Measurements from ENCODE around the gene TTBK1.
"Not testable (repeated sequence)": the region's sequence is repeated elsewhere in the genome, so short reads cannot be mapped to it uniquely, and the experiment has no call there.

TTBK1 gene

DNA sequence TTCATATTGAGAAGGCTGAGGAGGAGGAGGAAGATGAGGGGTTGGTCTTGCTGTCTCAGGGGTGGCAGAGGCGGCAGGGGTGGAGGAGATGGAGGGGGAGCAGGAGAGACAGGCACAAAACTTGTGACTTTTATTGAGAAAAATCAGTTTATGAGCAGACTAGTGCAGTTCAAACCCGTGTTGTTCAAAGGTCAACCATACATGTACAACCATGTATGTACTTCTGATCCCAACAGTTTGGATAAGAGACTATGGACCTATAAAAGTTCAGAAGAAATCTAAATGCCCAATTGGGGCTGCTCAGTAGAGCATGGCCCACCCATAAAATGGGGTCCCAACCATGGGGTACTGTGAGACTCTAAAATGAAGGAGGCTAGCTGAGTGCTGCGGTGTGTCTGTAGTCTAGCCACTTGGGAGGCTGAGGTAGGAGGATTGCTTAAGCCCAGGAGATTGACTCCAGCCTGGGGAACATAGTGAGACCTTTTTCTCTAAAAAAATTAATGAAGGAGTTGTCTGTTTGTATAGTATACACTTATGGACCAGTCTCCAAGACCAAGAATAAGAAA is 47.1 kb downstream of the TTBK1 start:
- no peak for DNase-seq

DNA sequence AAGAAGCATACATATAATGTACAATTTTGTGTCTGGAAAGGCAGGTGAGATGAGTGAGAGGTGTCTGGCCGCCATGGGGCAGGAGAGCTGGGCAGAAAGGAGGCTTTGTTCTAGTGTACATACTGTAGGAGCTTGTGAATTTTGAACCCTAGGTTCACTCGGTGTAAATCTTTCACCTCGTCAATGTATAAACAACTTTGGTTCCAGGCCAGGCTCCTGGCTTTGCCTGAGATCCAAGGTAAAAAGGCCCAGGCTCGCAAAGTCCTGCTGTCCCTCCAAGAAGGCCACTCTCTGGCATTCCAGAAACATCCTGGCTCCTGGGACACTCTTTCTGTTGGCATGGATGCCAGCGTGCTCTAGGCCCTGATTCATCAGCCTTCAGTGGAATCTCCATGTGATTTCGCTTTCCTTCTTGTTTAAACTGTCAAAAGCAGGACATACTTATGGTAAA is 47.6 kb downstream of the TTBK1 start:
- no peak for DNase-seq

DNA sequence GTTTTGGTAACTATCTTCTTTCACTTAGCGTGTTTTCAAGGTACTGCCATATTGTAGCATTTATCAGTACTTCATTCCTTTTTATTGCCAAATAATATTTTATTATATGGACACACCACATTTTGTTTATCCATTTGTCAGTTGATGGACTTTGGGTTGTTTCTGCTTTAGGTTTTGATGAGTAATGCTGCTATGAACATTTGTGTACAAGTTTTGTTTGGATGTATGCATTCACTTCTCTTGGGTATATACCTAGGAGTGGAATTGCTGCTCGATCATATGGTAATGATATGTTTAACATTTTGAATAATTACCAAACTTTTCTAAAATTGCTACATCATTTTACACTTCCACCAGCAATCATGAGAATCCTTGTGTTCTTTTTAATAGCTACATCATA is 48.4 kb downstream of the TTBK1 start:
- no peak for DNase-seq

DNA sequence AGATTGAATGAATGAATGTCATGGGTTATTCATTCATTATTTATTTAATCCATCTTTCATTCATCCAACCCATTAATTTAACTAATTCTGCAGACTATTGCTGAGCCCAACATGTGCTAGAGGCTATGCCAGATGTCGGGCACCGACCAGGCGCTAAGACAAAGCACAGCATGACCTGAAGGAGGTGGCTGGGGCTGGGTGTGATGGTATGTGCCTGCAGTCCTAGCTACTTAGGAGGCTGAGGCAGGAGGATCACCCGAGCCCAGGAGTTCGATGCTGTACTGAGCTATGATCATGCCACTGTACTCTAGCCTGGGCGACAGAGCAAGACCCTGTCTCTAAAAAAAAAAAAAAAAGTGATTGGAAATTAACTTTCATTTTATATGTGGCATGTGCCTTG is 49.1 kb downstream of the TTBK1 start:
- no peak for DNase-seq

DNA sequence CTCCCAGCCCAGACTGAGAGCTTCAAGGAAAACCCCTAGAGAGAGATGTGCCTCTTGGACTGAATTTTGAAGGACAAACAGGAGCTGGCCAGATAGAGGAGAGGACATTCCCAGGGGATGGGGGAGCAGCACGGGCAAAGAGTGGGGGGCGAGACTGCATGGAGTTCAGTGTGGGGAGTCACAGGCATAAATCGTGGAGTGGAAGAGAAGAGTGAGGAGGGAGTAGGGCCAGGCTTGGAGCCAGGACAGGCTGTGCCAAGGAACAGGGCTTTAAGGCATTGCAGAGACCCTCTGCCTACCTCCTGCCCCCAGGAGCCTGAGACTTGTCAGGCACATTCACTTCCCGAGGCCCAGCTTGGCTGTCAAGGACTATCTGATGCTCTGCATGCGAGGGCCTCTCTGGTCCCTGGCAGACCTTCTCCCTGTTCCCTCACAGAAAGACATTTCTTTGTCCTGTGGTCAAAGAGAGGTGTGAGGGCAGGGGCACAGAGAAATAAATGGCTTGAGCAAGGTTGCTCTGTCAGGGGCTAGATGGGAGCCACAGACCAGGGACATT is 49.6 kb downstream of the TTBK1 start:
- no peak for DNase-seq

DNA sequence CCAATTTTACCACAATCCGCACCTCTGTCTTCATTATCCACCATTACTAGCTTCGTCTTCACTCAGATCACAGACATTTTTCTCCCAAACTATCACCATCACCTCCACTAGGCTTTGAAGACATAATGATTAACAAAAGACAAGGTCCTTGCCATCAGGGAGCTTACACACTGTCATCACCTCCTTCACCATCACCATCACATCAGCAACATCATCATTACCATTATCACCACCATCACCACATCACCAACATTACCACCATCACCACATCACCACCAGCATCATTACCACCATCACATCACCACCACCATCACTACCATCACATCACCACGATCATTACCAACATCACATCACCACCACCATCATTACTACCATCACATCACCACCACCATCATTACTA is 50.4 kb downstream of the TTBK1 start:
- no peak for DNase-seq

DNA sequence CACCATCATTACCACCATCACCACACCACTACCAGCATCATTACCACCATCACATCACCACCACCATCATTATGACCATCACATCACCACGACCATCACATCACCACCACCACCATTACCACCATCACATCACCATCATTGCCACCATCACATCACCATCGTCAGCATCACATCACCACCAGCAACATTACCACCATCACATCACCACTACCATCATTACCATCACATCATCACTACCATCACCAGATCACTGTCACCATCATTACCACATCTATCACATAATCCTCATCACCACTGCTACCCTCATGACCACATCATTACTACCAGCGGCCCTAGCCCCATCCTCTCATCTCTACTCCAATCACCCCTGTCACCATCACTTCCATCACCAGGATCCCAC is 51.3 kb downstream of the TTBK1 start:
- DNase-seq: no peak

DNA sequence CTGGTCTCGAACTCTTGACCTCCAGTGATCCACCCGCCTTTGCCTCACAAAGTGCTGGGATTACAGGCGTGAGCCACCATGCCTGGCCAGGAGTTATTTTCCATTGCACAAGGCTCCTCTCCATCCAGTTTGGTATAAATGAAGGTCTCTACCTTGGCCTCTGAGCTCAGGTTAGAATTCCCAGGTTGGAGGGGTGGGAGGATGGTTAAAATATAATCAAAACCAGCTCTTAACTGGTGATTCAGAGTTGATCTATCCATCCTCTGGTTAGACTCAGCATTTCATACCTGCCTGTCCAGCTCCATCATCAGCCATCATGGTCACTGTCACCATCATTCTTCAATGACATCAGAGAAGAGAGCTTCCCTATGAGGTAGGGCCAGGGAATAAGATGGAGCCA is 52.2 kb downstream of the TTBK1 start:
- no peak for DNase-seq

DNA sequence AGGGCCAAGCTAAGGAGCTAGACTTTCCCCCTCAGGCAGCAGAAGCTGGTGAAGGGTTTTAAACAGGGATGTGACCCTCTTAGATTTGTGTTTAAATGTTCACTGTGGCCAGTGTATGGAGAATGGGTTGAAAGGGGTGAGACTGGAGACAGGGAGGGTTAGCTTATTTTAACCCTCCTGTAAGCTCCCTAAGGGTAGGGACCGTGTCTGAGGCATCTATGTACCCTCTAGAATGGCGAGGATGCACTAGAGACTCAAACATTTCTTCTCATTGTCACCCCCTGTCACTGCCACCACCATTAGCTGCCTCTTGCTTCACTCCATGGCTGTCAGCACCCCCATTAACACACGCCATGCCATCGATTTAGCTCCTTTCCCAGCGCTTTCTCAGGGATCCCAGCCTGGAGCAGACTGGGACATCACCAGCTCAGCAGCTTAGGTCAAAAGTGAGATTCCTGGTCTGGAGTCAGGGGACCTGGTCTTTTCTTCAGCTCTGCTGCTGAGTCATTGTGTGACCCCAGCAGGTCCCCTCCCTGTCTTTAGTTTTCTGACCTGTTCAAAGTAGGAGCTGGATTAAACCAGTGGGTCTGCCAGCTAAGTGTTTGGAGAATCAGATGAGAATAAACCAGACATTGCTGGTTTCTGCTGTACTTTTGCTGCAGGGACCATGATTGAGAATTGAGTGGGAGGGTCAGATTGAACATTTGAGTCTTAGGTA is 53.7 kb downstream of the TTBK1 start:
- DNase-seq: no peak

DNA sequence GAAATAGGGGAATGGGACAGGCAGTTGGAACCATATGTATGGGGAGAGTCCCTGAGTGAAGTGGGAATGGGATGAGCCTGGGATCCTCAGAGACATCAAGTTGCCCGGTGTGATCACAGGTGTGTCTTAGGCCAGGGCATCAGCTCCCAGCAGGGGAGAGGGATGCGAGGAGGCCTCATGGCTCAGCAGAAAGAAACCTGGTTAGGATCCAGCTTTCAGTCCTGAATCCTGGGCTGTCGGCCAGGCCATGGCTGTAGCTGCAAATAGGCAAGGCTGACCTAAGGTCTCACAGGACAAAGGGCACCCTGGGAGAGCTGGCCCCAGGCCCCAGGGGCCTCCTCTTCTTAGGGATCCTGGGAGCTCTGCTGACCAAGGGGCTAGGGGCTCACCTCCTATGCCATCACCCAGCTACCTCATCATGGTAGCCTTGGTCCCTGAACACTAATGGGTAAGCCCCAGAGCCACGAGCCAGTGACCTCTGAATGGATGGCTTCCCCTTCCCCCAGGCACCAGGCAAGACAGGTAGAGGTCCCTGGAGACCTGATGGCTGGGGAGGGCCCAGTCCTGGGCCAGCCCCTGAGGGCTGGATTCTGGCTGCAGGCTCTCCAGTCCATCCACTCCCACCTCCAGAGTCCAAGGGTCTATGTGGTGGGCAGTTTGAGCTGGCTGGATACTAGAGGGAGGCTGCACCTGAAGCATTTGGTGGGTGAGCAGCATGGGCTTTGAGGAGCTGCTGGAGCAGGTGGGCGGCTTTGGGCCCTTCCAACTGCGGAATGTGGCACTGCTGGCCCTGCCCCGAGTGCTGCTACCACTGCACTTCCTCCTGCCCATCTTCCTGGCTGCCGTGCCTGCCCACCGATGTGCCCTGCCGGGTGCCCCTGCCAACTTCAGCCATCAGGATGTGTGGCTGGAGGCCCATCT is 54.6 kb downstream of the TTBK1 start, which contains the start of gene SLC22A7:
Gene SLC22A7, plus strand, starts transcription at position 617 of the 921 bp plus-strand sequence. Its CDS starts 99 bp downstream, at position 716.
- no peak for DNase-seq

DNA sequence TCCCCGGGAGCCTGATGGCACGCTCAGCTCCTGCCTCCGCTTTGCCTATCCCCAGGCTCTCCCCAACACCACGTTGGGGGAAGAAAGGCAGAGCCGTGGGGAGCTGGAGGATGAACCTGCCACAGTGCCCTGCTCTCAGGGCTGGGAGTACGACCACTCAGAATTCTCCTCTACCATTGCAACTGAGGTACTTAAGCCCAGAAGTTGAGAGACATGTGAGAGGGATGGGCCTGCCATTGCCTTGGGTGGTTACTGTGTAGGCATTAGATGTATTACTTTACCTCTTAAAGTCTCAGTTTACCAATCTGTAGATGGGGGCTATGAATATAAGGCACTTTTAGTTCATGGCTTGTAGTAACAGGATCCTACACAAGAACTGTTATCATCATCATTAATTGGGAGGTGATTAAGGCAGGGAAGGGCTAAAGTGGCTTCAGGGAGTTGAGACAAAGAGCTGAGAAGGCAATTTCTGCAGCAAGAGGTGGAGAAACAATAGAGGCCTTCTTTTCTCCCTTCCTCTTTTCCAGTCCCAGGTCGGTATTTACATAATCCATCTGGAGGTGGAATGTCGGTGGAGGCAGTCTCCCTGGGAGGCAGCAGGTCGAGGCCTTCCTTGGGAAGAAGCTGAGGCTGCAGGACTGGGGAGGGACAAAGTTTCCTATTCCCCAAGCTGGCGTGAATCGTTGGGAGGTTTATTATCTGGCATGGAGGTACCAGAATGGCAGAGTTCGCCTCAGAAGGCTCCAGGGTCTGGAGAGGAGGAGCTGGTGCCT is 55.5 kb downstream of the TTBK1 start:
- no peak for DNase-seq

DNA sequence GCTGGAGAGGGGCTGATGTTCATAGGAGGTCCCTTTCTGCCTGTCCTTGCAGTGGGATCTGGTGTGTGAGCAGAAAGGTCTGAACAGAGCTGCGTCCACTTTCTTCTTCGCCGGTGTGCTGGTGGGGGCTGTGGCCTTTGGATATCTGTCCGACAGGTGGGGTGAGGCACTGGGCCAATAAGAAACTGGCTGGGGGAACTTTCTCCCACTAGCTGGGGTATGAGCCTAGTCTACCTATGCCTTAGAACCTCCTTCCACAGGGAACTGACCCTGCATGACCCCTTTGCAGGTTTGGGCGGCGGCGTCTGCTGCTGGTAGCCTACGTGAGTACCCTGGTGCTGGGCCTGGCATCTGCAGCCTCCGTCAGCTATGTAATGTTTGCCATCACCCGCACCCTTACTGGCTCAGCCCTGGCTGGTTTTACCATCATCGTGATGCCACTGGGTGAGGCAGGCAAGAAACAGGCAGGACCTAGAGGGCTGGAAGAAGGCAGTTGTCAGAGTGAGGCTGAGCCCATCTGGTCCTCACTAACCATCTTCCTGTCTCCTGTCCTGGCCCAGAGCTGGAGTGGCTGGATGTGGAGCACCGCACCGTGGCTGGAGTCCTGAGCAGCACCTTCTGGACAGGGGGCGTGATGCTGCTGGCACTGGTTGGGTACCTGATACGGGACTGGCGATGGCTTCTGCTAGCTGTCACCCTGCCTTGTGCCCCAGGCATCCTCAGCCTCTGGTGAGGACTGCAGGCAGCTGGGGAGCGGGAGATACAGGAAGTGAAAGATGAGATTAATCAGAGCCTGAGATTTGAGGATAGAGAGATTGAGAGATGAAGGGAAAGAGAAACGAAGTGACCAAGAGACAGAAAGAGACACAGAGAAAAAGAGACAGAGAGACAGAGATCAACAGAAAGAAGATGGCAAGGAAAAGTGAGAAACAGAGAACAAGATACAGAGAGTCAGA is 56.3 kb downstream of the TTBK1 start:
- no peak for DNase-seq

DNA sequence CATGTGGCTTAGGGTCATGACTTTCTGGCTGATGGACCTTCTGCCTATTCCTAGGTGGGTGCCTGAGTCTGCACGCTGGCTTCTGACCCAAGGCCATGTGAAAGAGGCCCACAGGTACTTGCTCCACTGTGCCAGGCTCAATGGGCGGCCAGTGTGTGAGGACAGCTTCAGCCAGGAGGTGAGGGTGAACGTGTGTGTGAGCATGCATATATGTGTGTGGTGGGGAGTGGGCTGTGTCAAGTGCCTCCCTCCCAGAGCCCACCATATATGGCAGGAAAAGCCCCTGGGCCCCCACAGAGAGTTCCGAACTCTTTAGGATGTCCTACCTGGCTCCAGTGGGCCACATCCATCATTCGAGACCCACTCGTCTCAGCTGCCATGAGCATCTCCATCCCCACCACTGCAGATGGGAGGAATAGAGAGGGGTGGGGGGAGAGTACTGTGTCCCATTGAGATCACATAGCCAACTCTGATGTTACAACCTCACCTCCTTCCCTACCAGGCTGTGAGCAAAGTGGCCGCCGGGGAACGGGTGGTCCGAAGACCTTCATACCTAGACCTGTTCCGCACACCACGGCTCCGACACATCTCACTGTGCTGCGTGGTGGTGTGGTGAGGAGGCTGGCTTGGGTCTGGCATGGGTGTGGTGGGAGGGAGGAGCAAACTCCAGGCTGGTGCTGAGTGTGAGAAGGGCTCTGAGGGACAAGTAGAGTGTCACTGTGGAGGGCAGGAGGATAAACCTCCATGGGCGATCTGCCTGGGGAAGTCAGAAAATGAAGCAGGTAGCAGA is 58.0 kb downstream of the TTBK1 start:
- no peak for DNase-seq

DNA sequence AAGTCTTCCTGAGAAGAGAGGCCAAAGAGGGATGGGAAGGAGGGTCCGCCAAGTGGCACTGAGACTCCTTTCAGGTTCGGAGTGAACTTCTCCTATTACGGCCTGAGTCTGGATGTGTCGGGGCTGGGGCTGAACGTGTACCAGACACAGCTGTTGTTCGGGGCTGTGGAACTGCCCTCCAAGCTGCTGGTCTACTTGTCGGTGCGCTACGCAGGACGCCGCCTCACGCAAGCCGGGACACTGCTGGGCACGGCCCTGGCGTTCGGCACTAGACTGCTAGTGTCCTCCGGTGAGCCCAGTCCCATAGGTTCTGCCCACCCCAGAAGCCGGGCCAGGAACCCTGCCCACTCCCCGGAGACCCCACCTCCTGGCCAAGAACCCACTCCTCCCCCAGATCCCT is 58.8 kb downstream of the TTBK1 start:
- no peak for DNase-seq

DNA sequence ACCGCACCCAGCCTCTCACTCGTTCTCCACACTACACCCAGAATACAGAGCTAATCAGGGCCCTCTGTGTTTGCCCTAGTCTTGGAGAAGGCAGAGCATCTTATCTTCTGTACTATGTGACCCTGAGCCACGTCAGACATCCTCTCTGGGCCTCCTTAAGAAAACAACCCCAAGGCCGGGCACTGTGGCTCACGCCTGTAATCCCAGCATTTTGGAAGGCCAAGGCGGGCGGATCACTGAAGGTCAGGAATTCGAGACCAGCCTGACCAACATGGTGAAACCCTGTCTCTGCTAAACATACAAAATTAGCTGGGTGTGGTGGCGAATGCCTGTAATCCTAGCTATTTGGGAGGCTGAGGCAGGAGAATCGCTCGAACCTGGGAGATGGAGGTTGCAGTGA is 59.7 kb downstream of the TTBK1 start:
- not testable (repeated sequence) for DNase-seq

DNA sequence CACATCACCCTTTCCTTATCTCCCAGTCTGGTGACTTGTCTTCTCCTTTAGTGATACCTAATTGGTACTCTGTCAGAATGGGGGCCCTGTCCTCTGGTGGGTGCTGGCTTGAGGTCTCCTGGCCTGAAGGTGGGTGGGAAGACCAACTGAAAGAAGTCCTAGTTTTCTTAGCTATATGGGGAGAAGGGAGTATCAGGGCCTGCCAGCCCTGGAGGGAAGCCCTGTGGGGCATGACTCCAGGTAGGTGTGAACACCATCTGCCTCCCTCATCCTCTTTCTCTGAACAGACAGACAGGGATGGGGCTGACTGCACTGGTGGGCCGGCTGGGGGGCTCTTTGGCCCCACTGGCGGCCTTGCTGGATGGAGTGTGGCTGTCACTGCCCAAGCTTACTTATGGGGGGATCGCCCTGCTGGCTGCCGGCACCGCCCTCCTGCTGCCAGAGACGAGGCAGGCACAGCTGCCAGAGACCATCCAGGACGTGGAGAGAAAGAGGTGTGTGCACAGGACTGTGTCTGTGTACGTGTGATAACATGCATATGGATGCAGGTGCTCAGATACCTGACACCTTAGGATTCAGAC is 60.6 kb downstream of the TTBK1 start:
- DNase-seq: no peak

DNA sequence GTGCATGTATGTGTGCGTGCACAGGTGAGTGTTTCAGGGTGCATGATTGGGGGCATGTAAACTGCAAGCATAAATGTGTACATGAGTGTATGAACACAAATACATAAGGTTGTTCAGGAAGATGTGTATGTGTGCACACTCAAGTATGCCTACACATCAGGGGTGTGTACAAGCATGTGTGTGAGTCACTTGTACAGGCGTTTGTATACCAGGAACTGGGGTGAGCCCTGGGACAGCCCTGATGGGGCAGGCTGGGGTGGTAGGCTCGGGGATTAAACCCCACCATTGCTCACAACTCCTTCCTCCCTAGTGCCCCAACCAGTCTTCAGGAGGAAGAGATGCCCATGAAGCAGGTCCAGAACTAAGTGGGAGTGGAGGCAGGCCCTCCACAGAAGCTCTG is 61.1 kb downstream of the TTBK1 start:
- no peak for DNase-seq

DNA sequence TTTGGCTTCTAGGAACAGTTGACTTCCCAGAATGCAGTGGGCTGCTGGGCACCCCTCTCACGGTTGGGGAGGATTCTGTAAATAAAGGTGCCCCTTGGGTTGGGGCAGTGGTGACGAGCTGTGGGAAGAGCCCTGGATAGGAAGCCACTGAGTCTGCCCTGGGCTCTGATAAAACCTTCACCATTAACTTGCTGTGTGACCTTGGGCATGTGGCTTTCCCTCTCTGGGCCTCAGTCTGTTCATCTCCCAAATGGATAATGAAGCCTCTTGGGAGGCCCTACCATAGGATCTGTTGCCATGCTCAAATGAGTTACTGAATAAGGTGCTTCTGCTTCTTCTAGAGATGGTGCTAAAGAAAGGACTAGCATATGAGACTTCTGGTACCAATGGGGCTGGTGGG is 61.6 kb downstream of the TTBK1 start:
- no peak for DNase-seq

DNA sequence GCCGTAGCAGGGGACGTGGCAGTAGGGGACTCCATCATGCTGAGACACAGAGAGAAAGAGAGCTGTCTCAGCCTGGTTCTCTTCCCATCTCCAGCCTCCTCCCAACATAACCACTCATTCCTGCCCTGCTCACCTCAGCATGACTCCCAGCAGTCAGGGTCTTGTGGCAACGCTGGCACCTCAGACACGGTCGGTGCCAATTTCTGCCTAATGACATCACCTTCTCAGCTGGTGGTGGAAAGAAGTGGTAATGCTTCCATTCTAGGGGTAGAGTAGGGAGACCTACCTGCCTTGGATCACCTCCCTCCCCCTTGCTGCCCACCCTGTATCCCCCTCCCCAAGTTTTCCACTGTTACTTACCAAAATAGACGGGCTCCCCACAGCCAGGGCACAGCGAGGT is 62.8 kb downstream of the TTBK1 start:
- DNase-seq: no peak

DNA sequence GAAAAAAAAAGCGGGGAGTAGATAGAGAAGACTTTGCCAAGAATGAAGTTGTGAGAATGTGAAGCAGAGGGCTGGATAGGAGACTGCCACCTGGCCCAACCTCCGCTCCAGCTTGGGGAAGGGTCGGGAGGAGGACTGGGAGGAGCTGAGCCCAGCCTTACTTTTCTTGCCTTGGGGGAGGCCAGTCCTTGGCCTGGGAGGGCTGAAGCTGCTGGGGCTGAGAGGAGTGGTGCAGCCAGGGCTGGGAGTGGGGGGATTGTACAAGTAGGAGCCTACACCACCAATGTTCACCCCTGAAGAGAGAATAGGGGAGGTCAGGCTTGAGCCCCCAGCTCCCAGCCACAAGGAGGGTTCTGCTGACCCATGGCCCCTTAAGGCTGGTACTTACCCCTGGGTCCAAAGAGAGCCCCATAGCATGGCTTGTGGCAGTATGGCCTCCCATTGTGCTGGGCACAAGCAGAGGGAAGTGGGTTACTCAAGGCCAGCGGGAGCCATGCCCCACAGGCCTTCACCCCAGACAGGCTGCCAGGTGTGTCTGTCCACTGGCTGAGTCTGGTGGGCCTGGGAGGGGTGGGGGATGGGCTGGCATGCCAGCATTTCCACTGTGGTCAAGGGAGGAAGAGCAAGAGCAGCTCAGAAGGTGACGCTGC is 64.3 kb downstream of the TTBK1 start:
- DNase-seq: no peak

Data from stimulated activated CD4-positive, alpha-beta T cell treated with anti-CD3 and anti-CD28 coated beads, Interleukin-2, amount 100 ng/mL, for 24 hours (primary cell).